HUES6 (cell line): Measurements from ENCODE around the gene RAB8B.

ENCODE experiments used
- H3K27ac ChIP-seq: 2 replicates; pipeline ENCODE4 v1.7.0; 2013; ENCODE audit warnings: low read depth, mild to moderate bottlenecking, low read length, inconsistent platforms
- H3K27me3 ChIP-seq: 2 replicates; pipeline ENCODE4 v1.6.1; 2013; ENCODE audit warnings: low read length; ENCODE audit not compliant: control insufficient read depth, insufficient read depth
- H3K36me3 ChIP-seq: 2 replicates; pipeline ENCODE4 v1.6.1; 2013; ENCODE audit warnings: low read length; ENCODE audit not compliant: control insufficient read depth, insufficient read depth
- H3K4me1 ChIP-seq: 2 replicates; pipeline ENCODE4 v1.6.1; 2013; ENCODE audit warnings: low read length; ENCODE audit not compliant: control insufficient read depth, insufficient read depth
- H3K4me3 ChIP-seq: 2 replicates; pipeline ENCODE4 v1.5.1; 2013; ENCODE audit warnings: low read depth, low read length
- H3K9ac ChIP-seq: one replicate; pipeline ENCODE4 v1.6.1; 2013; ENCODE audit warnings: mild to moderate bottlenecking, low read length
- H3K9me3 ChIP-seq: 2 replicates; pipeline ENCODE4 v1.6.1; 2013; ENCODE audit warnings: low read depth, low read length; ENCODE audit not compliant: control insufficient read depth, insufficient read depth

Gene RAB8B

GRCh38 chr15:63277038-63277892 is 87.9 kb downstream of the RAB8B start, which contains the start of gene APH1B:
APH1B (plus strand) TSS chr15:63277605; CDS start chr15:63277624, 19 bp downstream.
- H3K36me3 ChIP-seq, result no peaks in the 10 kb centered on the region
- H3K27me3 ChIP-seq, result peaks cover 10% of the 10 kb centered on the region
- peak within 1 kb of the TSS; percentile 95 for H3K4me3 ChIP-seq
- H3K4me1 ChIP-seq, result peaks cover 15% of the 10 kb centered on the region
- H3K27ac ChIP-seq, result no peak within 1 kb of the TSS
- H3K9me3 ChIP-seq, result peaks cover 3% of the 10 kb centered on the region; the same call in 1 of the 2 replicates
- peak within 1 kb of the TSS; percentile 71 for H3K9ac ChIP-seq

- peak overlapping the region; percentile 63 for H3K9ac ChIP-seq
- peaks cover 15% of the 10 kb centered on the region for H3K4me1 ChIP-seq
- no peaks in the 10 kb centered on the region for H3K9me3 ChIP-seq
- H3K36me3 ChIP-seq, result no peaks in the 10 kb centered on the region
- no peak overlapping the region for H3K27ac ChIP-seq
- H3K27me3 ChIP-seq, result peaks cover 10% of the 10 kb centered on the region
- peak overlapping the region; percentile 95 for H3K4me3 ChIP-seq
These were observed 88.6 kb downstream of the RAB8B start for GRCh38 chr15:63277893-63278456.

GRCh38 chr15:63283126-63283525 is 93.7 kb downstream of the RAB8B start:
- Histone ChIP-seq H3K9me3 (no peaks in the 10 kb centered on the region), H3K27me3 (peaks cover 2% of the 10 kb centered on the region), H3K4me3 (no peak overlapping the region), H3K9ac (no peak overlapping the region), H3K4me1 (peaks cover 3% of the 10 kb centered on the region; the same call in 1 of the 2 replicates), H3K27ac (no peak overlapping the region), H3K36me3 (no peaks in the 10 kb centered on the region)

GRCh38 chr15:63284335-63284734 is 94.9 kb downstream of the RAB8B start:
- Histone ChIP-seq H3K27me3 (no peaks in the 10 kb centered on the region), H3K27ac (no peak overlapping the region), H3K36me3 (no peaks in the 10 kb centered on the region), H3K4me1 (no peaks in the 10 kb centered on the region), H3K4me3 (no peak overlapping the region), H3K9me3 (no peaks in the 10 kb centered on the region), H3K9ac (no peak overlapping the region)

GRCh38 chr15:63287109-63287508 is 97.7 kb downstream of the RAB8B start:
- H3K27me3 ChIP-seq, result no peaks in the 10 kb centered on the region
- H3K36me3 ChIP-seq, result no peaks in the 10 kb centered on the region
- no peak overlapping the region for H3K4me3 ChIP-seq
- no peak overlapping the region for H3K27ac ChIP-seq
- no peaks in the 10 kb centered on the region for H3K9me3 ChIP-seq
- no peaks in the 10 kb centered on the region for H3K4me1 ChIP-seq
- H3K9ac ChIP-seq, result no peak overlapping the region

- no peaks in the 10 kb centered on the region for H3K9me3 ChIP-seq
- no peak overlapping the region for H3K4me3 ChIP-seq
- no peaks in the 10 kb centered on the region for H3K36me3 ChIP-seq
- H3K9ac ChIP-seq, result no peak overlapping the region
- H3K4me1 ChIP-seq, result no peaks in the 10 kb centered on the region
- no peak overlapping the region for H3K27ac ChIP-seq
- no peaks in the 10 kb centered on the region for H3K27me3 ChIP-seq
These were observed 98.9 kb downstream of the RAB8B start for GRCh38 chr15:63288342-63288741.

GRCh38 chr15:63288778-63289378 is 99.5 kb downstream of the RAB8B start:
- Histone ChIP-seq H3K36me3 (no peaks in the 10 kb centered on the region), H3K4me1 (no peaks in the 10 kb centered on the region), H3K27me3 (no peaks in the 10 kb centered on the region), H3K27ac (no peak overlapping the region), H3K9ac (no peak overlapping the region), H3K9me3 (no peaks in the 10 kb centered on the region), H3K4me3 (no peak overlapping the region)

GRCh38 chr15:63291507-63291906 is 102.1 kb downstream of the RAB8B start:
- H3K36me3 ChIP-seq, result no peaks in the 10 kb centered on the region
- H3K9me3 ChIP-seq, result no peaks in the 10 kb centered on the region
- H3K4me1 ChIP-seq, result no peaks in the 10 kb centered on the region
- no peak overlapping the region for H3K27ac ChIP-seq
- no peak overlapping the region for H3K9ac ChIP-seq
- H3K4me3 ChIP-seq, result no peak overlapping the region
- no peaks in the 10 kb centered on the region for H3K27me3 ChIP-seq

- H3K36me3 ChIP-seq, result no peaks in the 10 kb centered on the region
- no peaks in the 10 kb centered on the region for H3K9me3 ChIP-seq
- H3K27me3 ChIP-seq, result no peaks in the 10 kb centered on the region
- H3K4me1 ChIP-seq, result no peaks in the 10 kb centered on the region
- no peak overlapping the region for H3K4me3 ChIP-seq
- no peak overlapping the region for H3K27ac ChIP-seq
- no peak overlapping the region for H3K9ac ChIP-seq
These were observed 102.8 kb downstream of the RAB8B start for GRCh38 chr15:63292241-63292640.

- H3K4me3 ChIP-seq, result no peak overlapping the region
These were observed 103.4 kb downstream of the RAB8B start for GRCh38 chr15:63292771-63293170.

GRCh38 chr15:63294359-63294758 is 105.0 kb downstream of the RAB8B start:
- Histone ChIP-seq H3K4me1 (no peaks in the 10 kb centered on the region), H3K27ac (no peak overlapping the region), H3K9ac (no peak overlapping the region), H3K36me3 (no peaks in the 10 kb centered on the region), H3K27me3 (no peaks in the 10 kb centered on the region), H3K4me3 (no peak overlapping the region), H3K9me3 (no peaks in the 10 kb centered on the region)

More at GRCh38 chr15:63292771-63293170, 103.4 kb downstream of the RAB8B start:
- H3K27ac ChIP-seq, result no peak overlapping the region
- H3K4me1 ChIP-seq, result no peaks in the 10 kb centered on the region
- H3K9me3 ChIP-seq, result no peaks in the 10 kb centered on the region
- no peaks in the 10 kb centered on the region for H3K27me3 ChIP-seq
- H3K36me3 ChIP-seq, result no peaks in the 10 kb centered on the region
- no peak overlapping the region for H3K9ac ChIP-seq
